ENCODE data around the gene TUT1.

The TUT1 gene

DNA sequence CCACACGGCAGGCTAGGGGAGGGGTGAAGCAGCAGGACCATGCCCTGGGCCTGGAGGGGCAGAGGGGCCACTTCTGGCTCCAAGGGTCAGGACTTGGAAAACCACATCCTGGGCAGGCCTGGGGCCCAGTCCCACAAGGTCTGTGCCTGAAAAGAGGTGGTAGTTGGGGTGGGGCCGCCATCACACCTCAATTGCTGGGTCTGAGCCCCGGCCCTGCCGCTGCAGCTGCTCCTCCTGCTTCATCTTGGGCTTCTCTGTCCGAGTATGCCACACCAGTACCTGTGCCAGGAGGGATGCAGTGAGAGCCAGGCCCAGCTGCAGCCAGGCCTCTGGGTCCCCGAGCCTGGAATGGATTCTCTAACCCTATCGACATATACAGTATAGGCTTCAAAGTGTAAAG lies 24.2 kb upstream of the TUT1 start:
- DNase-seq (ENCODE audit: low spot score): no peak
- no peak for TF ChIP-seq CTCF (IDR thresholded peaks at IDR 0.05; ENCODE audit: extremely low read depth, missing control alignments)

DNA sequence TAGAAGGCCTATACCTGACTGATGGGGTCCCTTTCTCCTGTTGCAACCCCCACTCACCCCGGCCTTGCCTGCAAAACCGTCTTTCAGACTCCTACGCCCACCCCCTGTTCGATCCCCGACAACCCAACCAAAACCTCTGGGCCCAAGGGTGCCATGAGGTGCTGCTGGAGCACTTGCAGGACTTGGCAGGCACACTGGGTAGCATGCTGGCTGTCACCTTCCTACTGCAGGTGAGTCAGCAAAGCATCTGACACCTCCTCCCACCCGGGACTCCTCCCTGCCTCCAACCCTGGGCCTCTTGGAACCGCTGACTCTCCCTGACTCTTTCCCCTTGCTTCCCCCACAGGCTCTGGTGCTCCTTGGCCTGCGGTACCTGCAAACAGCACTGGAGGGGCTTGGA lies 23.0 kb upstream of the TUT1 start:
- no peak for TF ChIP-seq CTCF (IDR thresholded peaks at IDR 0.05; ENCODE audit: extremely low read depth, missing control alignments)
- no peak for DNase-seq (ENCODE audit: low spot score)

DNA sequence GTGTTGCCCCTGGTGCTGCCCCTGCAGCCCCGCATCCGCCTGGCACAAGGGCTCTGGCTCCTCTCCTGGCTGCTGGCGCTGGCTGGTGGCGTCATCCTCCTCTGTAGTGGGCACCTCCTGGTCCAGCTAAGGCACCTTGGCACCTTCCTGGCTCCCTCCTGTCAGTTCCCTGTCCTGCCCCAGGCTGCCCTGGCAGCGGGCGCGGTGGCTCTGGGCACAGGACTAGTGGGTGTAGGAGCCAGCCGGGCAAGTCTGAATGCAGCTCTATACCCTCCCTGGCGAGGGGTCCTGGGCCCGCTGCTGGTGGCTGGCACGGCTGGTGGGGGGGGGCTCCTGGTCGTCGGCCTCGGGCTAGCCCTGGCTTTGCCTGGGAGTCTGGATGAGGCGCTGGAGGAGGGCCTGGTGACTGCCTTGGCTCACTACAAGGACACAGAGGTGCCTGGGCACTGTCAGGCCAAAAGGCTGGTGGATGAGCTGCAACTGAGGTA lies 22.0 kb upstream of the TUT1 start:
- DNase-seq (ENCODE audit: low spot score): no peak
- no peak for TF ChIP-seq CTCF (IDR thresholded peaks at IDR 0.05; ENCODE audit: extremely low read depth, missing control alignments)

DNA sequence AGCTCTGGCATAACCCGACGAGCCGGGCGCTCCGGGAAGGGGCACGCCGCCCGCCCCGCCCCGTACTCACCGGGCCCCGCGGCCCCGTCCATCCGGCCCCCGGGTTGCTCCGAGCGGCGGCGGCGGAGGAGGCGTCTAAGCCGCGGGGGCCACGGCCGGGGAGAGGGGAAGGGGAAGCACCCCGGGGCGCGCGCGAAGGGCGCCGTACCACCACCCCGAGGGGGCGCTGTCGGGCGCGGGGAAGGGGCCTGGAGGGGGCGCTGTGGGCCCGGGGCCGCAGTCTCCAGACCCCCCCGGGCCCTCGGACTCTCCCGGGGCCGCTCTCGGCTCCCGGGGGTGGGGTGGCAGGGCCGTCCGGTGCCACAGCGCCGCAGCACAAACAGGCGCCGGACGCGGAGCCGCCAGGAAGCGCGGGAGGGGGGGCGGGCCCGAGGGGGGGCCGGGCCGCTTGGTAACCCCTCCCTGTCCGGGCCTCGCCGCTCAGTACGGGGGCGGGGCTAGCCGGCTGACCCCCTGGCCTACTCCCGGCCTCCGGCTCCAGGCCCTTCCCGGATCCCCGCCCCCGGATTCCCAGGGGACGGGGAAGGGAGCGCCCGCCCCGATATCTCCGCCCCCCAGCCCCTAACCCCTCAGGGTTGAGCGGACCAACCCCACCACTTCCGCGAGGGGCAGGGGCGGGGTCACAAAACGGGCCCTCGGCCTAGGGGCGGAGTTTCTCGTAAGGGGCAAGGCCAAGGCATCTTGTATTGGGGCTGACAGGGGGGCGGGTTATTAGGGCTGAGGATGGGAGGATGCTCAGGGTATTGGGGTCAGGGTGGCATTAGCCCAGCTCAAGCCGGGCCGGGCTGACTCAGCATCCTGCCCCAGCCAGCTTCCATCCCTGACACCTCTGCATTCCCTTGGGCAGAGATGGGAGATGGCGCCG lies 21.3 kb upstream of the TUT1 start, which contains the start of the genes EML3 and ROM1:
EML3 (minus strand) TSS at position 410 of the 925 bp plus-strand sequence; CDS start at position 92, 318 bp downstream.
ROM1 (plus strand) TSS at position 892 of the 925 bp plus-strand sequence; CDS start at position 917, 25 bp downstream.
- DNase-seq (ENCODE audit: low spot score): peak; percentile 96
- TF ChIP-seq CTCF (IDR thresholded peaks at IDR 0.05; ENCODE audit: extremely low read depth, missing control alignments): peak; percentile 82

DNA sequence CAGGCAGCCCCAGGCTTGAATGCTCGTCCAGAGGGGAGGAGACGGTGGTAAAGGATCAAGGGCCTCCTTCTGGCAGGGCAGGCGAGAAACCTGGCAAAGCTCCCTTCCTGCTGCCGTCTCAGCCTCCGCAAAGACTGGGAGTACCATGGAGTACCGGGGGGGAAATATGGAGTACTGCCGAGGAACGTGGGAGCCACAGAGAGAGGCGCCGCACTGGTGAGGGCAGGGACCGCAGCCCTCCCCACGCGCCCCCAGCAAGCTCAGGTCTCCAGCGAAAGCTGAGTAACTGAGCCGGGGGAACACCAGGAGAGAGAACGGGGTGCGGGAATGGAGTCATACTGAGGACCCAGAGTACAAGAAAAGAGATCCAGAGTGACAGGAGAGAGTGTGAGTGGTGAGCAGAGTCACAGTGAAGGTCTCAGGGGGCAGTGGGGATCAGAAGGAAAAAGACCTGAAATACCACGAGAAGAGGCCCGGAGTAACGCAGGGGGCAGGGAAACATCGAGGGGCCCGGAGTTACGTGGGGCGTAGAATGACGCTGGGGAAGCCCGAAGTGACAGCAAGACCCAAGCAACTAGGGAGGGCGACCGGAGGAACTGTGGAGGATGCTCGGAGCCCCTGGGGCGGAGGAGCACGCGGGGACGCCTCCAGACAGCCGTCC lies 20.5 kb upstream of the TUT1 start:
- no peak for TF ChIP-seq CTCF (IDR thresholded peaks at IDR 0.05; ENCODE audit: extremely low read depth, missing control alignments)
- DNase-seq (ENCODE audit: low spot score): peak; percentile 49

DNA sequence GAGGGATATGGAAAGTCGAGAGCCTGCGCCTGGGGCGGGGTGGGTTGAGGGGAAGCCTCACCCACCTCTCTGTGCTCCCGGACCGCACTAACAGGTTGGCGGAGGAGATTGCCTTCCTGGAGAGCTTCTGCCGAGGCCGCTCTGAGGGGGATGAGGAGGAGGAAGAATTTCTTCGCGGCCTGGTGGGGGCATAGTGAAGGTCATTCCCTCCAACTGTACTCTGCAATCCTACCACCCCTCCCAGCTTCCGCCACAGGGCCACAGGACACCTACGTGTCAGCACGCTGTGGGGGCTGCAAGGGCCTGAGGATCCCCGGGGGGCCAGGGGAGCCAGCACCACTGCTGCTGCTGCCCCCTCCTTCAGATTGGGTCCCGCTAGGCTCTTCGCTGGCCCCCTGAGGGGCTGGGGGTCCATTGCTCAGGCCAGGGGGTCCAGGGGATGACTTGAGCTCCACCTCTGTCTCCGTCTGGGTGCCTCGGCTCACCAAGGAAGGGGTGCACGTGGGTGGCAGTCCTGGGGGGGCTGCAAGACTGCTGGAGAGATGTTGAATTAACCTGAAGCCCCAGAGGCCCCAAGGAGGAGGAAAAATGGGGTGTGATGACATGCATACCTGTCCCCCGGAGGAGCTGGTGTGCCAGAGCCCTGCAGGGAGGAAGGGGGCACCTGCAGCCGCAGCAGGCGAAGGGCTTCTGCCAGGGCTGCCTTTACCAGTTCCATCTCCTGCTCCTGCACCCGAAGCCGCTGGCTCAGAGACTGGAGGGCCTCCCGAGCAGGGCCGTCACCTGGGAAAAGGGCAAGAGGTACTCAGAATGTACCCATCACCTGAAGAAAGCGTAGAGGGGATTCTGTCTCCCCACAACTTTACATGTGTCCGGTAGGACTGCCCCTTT lies 19.7 kb upstream of the TUT1 start:
- TF ChIP-seq CTCF (IDR thresholded peaks at IDR 0.05; ENCODE audit: extremely low read depth, missing control alignments): no peak
- DNase-seq (ENCODE audit: low spot score): no peak
